Measurements from ENCODE around the gene SH3PXD2B.
A peak's percentile ranks its signal among the peaks of the same experiment; 100 is the strongest.
"Not testable (repeated sequence)": the region's sequence is repeated elsewhere in the genome, so short reads cannot be mapped to it uniquely, and the experiment has no call there.

SH3PXD2B gene

GRCh38 chr5:172396220-172396619, 58.1 kb downstream of the SH3PXD2B start:
- DNase-seq, result no peak

- DNase-seq, result peak; percentile 57
These were observed 58.8 kb downstream of the SH3PXD2B start for GRCh38 chr5:172395483-172395882.

- DNase-seq, result peak; percentile 35
These were observed 64.7 kb downstream of the SH3PXD2B start for GRCh38 chr5:172389578-172390112.

GRCh38 chr5:172388246-172388733, 66.0 kb downstream of the SH3PXD2B start:
- DNase-seq, result no peak

GRCh38 chr5:172385707-172386106, 68.6 kb downstream of the SH3PXD2B start:
- no peak for DNase-seq

GRCh38 chr5:172385010-172385563, 69.2 kb downstream of the SH3PXD2B start:
- DNase-seq, result no peak

- DNase-seq, result no peak
These were observed 71.0 kb downstream of the SH3PXD2B start for GRCh38 chr5:172383191-172383802.

GRCh38 chr5:172380987-172381643, 73.2 kb downstream of the SH3PXD2B start:
- DNase-seq, result no peak

GRCh38 chr5:172380301-172380986, 73.9 kb downstream of the SH3PXD2B start:
- DNase-seq, result no peak

- no peak for DNase-seq
These were observed 74.8 kb downstream of the SH3PXD2B start for GRCh38 chr5:172379481-172379880.

- no peak for DNase-seq
These were observed 76.5 kb downstream of the SH3PXD2B start for GRCh38 chr5:172377856-172378255.

- no peak for DNase-seq
These were observed 76.9 kb downstream of the SH3PXD2B start for GRCh38 chr5:172377438-172377837.

GRCh38 chr5:172374783-172375182, 79.5 kb downstream of the SH3PXD2B start:
- no peak for DNase-seq

GRCh38 chr5:172373680-172374079, 80.6 kb downstream of the SH3PXD2B start:
- DNase-seq, result no peak

- DNase-seq, result no peak
These were observed 82.6 kb downstream of the SH3PXD2B start for GRCh38 chr5:172371684-172372083.

- DNase-seq, result peak; percentile 71
These were observed 83.4 kb downstream of the SH3PXD2B start for GRCh38 chr5:172370648-172371545.

GRCh38 chr5:172370237-172370640, 84.1 kb downstream of the SH3PXD2B start:
- no peak for DNase-seq

GRCh38 chr5:172368699-172369098, 85.6 kb downstream of the SH3PXD2B start:
- not testable (repeated sequence) for DNase-seq

- no peak for DNase-seq
These were observed 88.2 kb downstream of the SH3PXD2B start for GRCh38 chr5:172365948-172366608.

- peak; percentile 11 for DNase-seq
These were observed 89.6 kb downstream of the SH3PXD2B start for GRCh38 chr5:172364773-172365172.

GRCh38 chr5:172362755-172363154, 91.6 kb downstream of the SH3PXD2B start:
- no peak for DNase-seq
